AG04449 (cell line): ENCODE data around the gene PPP1R16B.

Experiments
- CTCF ChIA-PET: fragments of 350-600 bp; formaldehyde crosslinking; extraction: SDS; loops from one replicate; lab custom pipeline; 2021; ENCODE audit warnings: antibody characterized with exemption; lab: Yijun Ruan, JAX
- POLR2A ChIA-PET: fragments of 400-600, 350-600 bp; formaldehyde crosslinking; extraction: SDS; loops from one replicate; lab custom pipeline; 2020; ENCODE audit warnings: antibody characterized with exemption, inconsistent platforms; lab: Yijun Ruan, JAX
- DNase-seq: peaks from one replicate; pipeline ENCODE4 v3.0.0-alpha.2; 2010; ENCODE audit warnings: low read depth, low spot score
- H3K4me3 ChIP-seq: 2 replicates; pipeline ENCODE4 v1.5.1; 2011; ENCODE audit warnings: low read depth, mild to moderate bottlenecking, control low read depth, low read length
- TF ChIP-seq, protein P1 (sequence below): IDR thresholded peaks from one replicate; pipeline ENCODE4 v1.5.1; 2011; ENCODE audit warnings: mild to moderate bottlenecking, moderate library complexity, low read length, control low read depth, inconsistent platforms; ENCODE audit not compliant: insufficient read depth; ENCODE audit errors: missing control alignments

PPP1R16B gene

DNA sequence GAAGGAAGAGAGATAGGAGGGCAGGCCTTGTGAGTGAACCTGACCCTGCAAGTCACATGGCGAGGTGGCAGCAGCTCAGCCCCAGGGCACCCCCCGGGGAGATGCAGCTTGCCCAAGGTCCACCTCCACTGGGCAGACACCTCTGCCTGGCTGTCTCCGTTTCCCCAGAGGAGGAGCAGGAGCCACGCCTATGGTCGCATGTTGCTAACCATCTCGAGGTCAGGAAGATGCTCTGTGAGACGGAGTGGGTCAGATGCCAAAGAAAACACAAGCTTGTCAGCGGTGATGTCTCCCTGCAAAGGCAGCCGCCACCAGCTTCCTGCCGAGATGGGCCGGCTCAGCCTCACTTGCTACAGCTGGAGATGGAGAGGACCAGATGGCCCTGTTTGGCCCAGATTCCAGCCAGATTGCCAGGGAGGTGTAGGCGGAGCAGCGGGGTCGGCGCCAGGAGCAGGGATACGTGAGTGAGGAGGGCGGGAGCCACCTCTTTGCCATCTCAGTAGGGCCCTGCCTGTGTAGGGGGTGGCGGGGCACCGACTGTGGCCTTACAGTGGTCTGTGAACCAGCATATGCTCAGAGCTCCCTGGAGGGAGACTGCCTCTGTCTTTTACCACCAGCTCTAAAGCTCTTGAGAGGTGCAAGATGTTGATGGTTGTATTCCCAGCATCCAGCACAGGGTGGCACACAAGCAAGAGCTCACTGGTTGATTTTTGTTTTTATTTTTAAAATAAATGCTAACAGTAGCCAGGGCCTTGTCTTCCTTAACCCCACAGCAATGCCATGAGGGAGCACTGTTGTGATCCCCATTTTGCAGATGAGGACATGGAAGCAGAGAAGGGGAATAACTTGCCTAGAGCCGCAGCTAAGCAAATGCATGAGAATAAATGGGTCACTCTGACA is 77.8 kb downstream of the PPP1R16B start:
- TF ChIP-seq, protein P1, sequence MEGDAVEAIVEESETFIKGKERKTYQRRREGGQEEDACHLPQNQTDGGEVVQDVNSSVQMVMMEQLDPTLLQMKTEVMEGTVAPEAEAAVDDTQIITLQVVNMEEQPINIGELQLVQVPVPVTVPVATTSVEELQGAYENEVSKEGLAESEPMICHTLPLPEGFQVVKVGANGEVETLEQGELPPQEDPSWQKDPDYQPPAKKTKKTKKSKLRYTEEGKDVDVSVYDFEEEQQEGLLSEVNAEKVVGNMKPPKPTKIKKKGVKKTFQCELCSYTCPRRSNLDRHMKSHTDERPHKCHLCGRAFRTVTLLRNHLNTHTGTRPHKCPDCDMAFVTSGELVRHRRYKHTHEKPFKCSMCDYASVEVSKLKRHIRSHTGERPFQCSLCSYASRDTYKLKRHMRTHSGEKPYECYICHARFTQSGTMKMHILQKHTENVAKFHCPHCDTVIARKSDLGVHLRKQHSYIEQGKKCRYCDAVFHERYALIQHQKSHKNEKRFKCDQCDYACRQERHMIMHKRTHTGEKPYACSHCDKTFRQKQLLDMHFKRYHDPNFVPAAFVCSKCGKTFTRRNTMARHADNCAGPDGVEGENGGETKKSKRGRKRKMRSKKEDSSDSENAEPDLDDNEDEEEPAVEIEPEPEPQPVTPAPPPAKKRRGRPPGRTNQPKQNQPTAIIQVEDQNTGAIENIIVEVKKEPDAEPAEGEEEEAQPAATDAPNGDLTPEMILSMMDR, result no peak
- no peak for DNase-seq
- no peak overlapping the region for H3K4me3 ChIP-seq
- POLR2A ChIA-PET, result no interaction called here
- CTCF ChIA-PET, result interaction anchor here (1.0 to 6.7 kb wide), 4 partner anchors 10 to 238 kb away, joined by 3 to 40 read pairs (median 3); no protein-coding TSS in a partner anchor

DNA sequence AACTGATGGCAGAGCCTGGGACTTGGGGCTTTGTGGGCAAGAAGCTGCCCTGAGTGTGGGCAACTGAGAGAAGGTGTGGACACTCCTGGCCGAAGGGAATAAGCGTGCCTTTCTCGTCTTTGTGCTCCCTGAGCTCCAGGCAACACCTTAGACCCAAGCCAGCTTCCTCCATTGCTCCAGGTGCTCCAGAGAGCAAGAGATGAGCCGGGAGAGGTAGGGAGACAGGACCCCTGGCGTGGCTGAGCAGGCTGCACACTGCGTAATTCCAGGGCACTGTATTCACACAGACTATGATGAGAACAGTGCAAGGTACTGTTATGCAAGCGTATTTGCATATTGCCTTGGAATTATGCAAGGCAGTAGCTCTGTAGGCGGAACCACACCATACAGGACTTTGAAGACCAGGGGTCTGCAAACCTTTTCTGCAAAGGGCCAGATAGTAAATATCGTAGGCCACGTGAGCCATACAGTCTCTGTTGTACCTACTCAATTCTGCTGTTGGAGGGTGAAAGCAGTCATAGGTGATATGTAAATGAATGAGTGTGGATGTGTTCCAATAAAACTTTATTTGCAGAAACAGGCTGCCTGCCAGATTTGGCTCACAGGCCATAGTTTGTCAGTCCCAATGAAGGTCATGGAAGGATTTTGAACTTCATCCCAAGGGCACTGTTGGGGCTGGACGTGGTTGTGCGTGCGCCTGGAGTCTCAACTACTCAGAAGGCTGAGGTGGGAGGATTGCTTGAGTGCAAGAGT is 78.7 kb downstream of the PPP1R16B start:
- CTCF ChIA-PET, result interaction anchor here (6.7 kb wide), 1 partner anchor 10 kb away, joined by 40 read pairs; no protein-coding TSS in a partner anchor
- TF ChIP-seq, protein P1, result no peak

DNA sequence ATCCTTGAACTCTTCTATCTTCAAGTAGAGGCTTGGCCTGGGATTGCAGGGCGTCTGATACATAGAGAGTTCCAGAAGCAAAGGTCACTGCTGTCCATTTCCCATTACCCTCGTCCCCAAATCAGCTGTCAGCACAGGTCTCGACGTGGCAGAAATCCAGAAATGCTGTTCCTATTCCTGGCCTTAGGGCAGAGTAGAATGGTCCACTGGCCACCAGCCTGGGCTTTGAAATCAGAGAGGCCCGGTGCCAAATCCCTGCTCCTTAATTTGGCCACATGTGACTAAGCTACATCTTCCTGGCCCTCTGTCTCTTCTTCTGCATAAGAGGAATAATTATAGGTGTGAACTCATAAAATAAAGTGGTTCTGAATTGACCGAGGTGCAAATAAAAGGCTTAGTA is 79.9 kb downstream of the PPP1R16B start:
- DNase-seq, result no peak
- ChIA-PET CTCF (interaction anchor here (0.9 kb wide), 1 partner anchor 239 kb away, joined by 3 read pairs; no protein-coding TSS in a partner anchor), POLR2A (interaction anchor here (0.7 kb wide), 1 partner anchor 165 kb away, joined by 3 read pairs; no protein-coding TSS in a partner anchor)
- TF ChIP-seq, protein P1, result no peak
- H3K4me3 ChIP-seq, result no peak overlapping the region

More for the DNA sequence above, 78.7 kb downstream of the PPP1R16B start:
- no peak for DNase-seq
- POLR2A ChIA-PET, result no interaction called here
- H3K4me3 ChIP-seq, result no peak overlapping the region

DNA sequence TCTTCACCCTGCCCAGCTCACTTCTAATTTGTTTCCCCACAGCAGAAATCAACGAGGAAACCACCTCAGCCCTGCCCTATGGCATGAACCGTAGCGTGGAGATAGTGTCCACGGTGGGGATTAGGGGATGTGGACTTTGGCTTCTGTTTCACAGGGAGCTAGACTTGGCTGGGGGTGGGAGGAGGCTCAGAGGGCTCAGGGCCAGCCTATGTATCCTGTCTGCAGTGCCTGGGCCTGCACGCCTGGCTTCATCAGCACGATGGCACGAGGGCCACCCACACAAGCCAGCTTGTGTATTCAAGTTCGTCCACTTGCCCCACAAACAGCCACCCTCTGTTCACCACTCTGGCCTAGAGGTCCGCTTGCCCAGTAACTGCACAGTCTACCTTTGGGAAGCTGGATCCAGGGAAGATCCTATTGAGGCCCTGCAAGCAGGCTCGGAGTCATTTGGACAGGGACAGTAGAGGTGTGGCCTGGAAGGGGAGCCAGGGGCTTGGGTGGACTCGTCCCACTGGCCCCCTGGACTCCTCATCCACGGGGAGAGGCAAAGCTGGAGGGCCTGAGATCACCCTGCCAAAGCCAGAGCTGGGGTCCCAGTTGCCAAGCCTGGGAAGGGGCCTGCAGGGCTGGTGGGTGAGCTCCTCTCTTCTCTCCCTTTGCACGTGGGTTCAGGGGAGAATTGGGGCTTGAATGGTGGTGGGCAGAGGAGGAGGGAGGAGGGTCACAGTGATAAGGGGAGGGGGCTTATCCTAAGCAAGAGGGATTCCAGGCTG is 82.7 kb downstream of the PPP1R16B start:
- H3K4me3 ChIP-seq, result no peak overlapping the region
- TF ChIP-seq, protein P1, result no peak
- ChIA-PET POLR2A (no interaction called here), CTCF (no interaction called here)
- no peak for DNase-seq

DNA sequence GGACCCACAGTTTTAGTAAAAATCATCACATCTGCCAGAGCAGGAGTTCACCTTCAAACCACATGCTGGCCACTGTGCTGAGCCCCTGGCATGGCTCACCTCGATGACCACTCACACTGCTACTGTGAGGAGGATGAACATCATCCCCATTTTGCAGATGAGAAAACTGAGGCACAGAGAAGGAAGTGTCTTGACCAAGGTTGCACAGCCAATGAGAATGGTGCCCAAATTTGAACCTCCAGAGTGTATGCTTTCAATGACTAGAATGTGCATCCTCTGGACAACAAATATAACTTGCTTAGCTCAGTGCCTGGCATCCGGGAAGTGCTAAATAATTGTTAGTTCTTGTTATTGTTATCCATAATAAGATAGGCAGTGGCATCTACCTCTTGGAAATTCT is 83.6 kb downstream of the PPP1R16B start:
- ChIA-PET POLR2A (no interaction called here), CTCF (no interaction called here)
- TF ChIP-seq, protein P1, result no peak
- DNase-seq, result no peak
- H3K4me3 ChIP-seq, result no peak overlapping the region
